Ishikawa (cell line): ENCODE results near the gene PLXNA2.

Experiments
- CREB1 ChIP-seq: IDR thresholded peaks from 2 replicates; pipeline ENCODE4 v1.6.1; 2012; ENCODE audit warnings: low read depth
- EGR1 ChIP-seq: IDR thresholded peaks from 2 replicates; pipeline ENCODE4 v1.6.1; 2012
- EP300 ChIP-seq: IDR thresholded peaks from 2 replicates; pipeline ENCODE4 v1.6.1; 2012; ENCODE audit warnings: borderline replicate concordance
- MAX ChIP-seq: IDR thresholded peaks from 2 replicates; pipeline ENCODE4 v1.6.1; 2012
- TCF12 ChIP-seq: IDR thresholded peaks from 2 replicates; pipeline ENCODE4 v1.6.1; 2012; ENCODE audit warnings: low read depth
- YY1 ChIP-seq: IDR thresholded peaks from 2 replicates; pipeline ENCODE4 v1.6.1; 2012; ENCODE audit warnings: low read depth

- TF ChIP-seq YY1 (no peak), EP300 (no peak), CREB1 (no peak), EGR1 (no peak), MAX (no peak), TCF12 (no peak)
Measured at GRCh38 chr1:207996636-207997035, 247.5 kb downstream of the PLXNA2 start.
